Mesenchymal stem cell (in vitro differentiated cells and primary cell): ENCODE results near the gene ALK.

Source experiments
- DNase-seq: peaks from one replicate; pipeline ENCODE4 v3.0.0-alpha.2; 2013
- H2AFZ ChIP-seq: one replicate; pipeline ENCODE4 v1.6.1; 2013; ENCODE audit warnings: low read depth, mild to moderate bottlenecking, control low read depth, inconsistent platforms, low read length, moderate library complexity
- H2AK5ac ChIP-seq: 2 replicates; pipeline ENCODE4 v1.6.1; 2013; ENCODE audit warnings: low read length, moderate library complexity, mild to moderate bottlenecking, inconsistent platforms; ENCODE audit not compliant: severe bottlenecking
- H2BK120ac ChIP-seq: one replicate; pipeline ENCODE4 v1.6.1; 2013; ENCODE audit warnings: low read depth, mild to moderate bottlenecking, inconsistent platforms, low read length, moderate library complexity
- H2BK12ac ChIP-seq, 2 experiments: one replicate each; pipeline ENCODE4 v1.6.1; 2013; ENCODE audit warnings: inconsistent platforms in 2 of 2, low read length in 2 of 2, mild to moderate bottlenecking in 2 of 2, moderate library complexity in 2 of 2, control low read depth in 1 of 2
- H2BK15ac ChIP-seq: one replicate; pipeline ENCODE4 v1.6.1; 2013; ENCODE audit warnings: mild to moderate bottlenecking, low read depth, inconsistent platforms; ENCODE audit not compliant: poor library complexity, severe bottlenecking
- H2BK5ac ChIP-seq: 2 replicates; pipeline ENCODE4 v1.6.1; 2013; ENCODE audit warnings: low read depth, mild to moderate bottlenecking, low read length, control low read depth, inconsistent platforms; ENCODE audit not compliant: poor library complexity, severe bottlenecking
- H3K14ac ChIP-seq, 2 experiments: one replicate each; pipeline ENCODE4 v1.6.1; 2013; ENCODE audit warnings: inconsistent platforms in 2 of 2, low read length in 2 of 2, control low read depth in 1 of 2, mild to moderate bottlenecking in 1 of 2, moderate library complexity in 1 of 2
- H3K18ac ChIP-seq, 2 experiments: one replicate each; pipeline ENCODE4 v1.6.1; 2013; ENCODE audit warnings: inconsistent platforms in 2 of 2, low read length in 2 of 2, control low read depth in 1 of 2, low read depth in 1 of 2, mild to moderate bottlenecking in 1 of 2
- H3K23ac ChIP-seq, 2 experiments: one replicate each; pipeline ENCODE4 v1.6.1; 2013; ENCODE audit warnings: inconsistent platforms in 2 of 2, low read length in 2 of 2, mild to moderate bottlenecking in 2 of 2, moderate library complexity in 2 of 2, control low read depth in 1 of 2
- H3K27ac ChIP-seq: 2 replicates; pipeline ENCODE4 v1.5.1; 2013; ENCODE audit warnings: mild to moderate bottlenecking, moderate library complexity, low read length, control low read depth, inconsistent platforms; ENCODE audit not compliant: poor library complexity, severe bottlenecking
- H3K27me3 ChIP-seq, 2 experiments: 2 replicates each; pipeline versions ENCODE4 v1.6.1 to v1.7.0; 2013; ENCODE audit warnings: low read length in 2 of 2, mild to moderate bottlenecking in 2 of 2, moderate library complexity in 2 of 2, control low read depth in 1 of 2, inconsistent platforms in 1 of 2; ENCODE audit not compliant: control insufficient read depth in 1 of 2, insufficient read depth in 1 of 2
- H3K36me3 ChIP-seq, 2 experiments: 2 replicates each; pipeline versions ENCODE4 v1.6.1 to v1.7.0; 2013; ENCODE audit warnings: low read length in 2 of 2, control low read depth in 1 of 2, inconsistent platforms in 1 of 2, low read depth in 1 of 2, mild to moderate bottlenecking in 1 of 2; ENCODE audit not compliant: insufficient read depth in 2 of 2, control insufficient read depth in 1 of 2
- H3K4ac ChIP-seq, 2 experiments: one replicate each; pipeline ENCODE4 v1.6.1; 2013; ENCODE audit warnings: inconsistent platforms in 2 of 2, low read length in 2 of 2, mild to moderate bottlenecking in 2 of 2, moderate library complexity in 2 of 2, control low read depth in 1 of 2, low read depth in 1 of 2
- H3K4me1 ChIP-seq: 2 replicates; pipeline ENCODE4 v1.6.1; 2013; ENCODE audit warnings: low read depth, low read length, control low read depth; ENCODE audit not compliant: control insufficient read depth, insufficient read depth
- H3K4me2 ChIP-seq: 2 replicates; pipeline ENCODE4 v1.6.1; 2013; ENCODE audit warnings: low read length, mild to moderate bottlenecking, inconsistent platforms; ENCODE audit not compliant: poor library complexity, severe bottlenecking
- H3K4me3 ChIP-seq, 2 experiments: 2 replicates each; pipeline versions ENCODE4 v1.5.1 to v1.7.0; 2013; ENCODE audit warnings: low read length in 2 of 2, mild to moderate bottlenecking in 2 of 2, control low read depth in 1 of 2, low read depth in 1 of 2; ENCODE audit not compliant: insufficient read depth in 1 of 2
- H3K79me1 ChIP-seq: replicated peaks from 2 replicates; pipeline ENCODE4 v1.6.1; 2013; ENCODE audit warnings: mild to moderate bottlenecking, control low read depth, low read length, inconsistent platforms; ENCODE audit not compliant: poor library complexity, severe bottlenecking
- H3K9ac ChIP-seq: 2 replicates; pipeline ENCODE4 v1.7.0; 2013; ENCODE audit warnings: mild to moderate bottlenecking, low read length, moderate library complexity
- H3K9me3 ChIP-seq: 2 replicates; pipeline ENCODE4 v1.7.0; 2013; ENCODE audit warnings: mild to moderate bottlenecking, low read length; ENCODE audit not compliant: control insufficient read depth
- H4K8ac ChIP-seq: one replicate; pipeline ENCODE4 v1.6.1; 2013; ENCODE audit warnings: inconsistent platforms, mild to moderate bottlenecking, low read length, moderate library complexity
- H4K91ac ChIP-seq: one replicate; pipeline ENCODE4 v1.6.1; 2013; ENCODE audit warnings: mild to moderate bottlenecking, low read length, inconsistent platforms
- WGBS: methylation state at CpG from one replicate; pipeline ENCODE4 v1.1.7; 2013; ENCODE audit warnings: mixed read lengths; 5-methylcytosine and 5-hydroxymethylcytosine counted together

Gene ALK

DNA sequence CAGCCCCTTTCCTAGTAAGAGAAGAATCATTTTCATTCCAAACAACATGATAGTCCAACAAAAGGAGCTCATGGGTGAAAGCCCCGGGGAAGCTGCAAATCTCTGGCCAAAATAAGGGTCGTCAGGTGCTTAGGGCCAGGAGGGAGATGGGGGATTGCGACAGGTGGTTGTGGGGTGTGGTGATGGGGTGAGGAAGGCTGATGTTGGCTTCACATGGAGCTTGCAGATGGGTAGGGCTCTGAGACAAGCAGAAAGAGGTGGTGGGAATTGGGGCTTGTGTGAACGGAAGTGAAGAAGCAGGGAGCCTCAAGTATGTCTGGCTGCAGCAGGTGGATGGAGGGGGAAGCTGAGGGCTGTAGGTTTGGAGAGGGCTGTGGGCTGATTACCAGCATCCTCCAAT is 680.0 kb downstream of the ALK start:
- H3K9ac ChIP-seq = no peak overlapping the region
- peaks cover 36 to 60% of the 10 kb centered on the region in 2 experiments for H3K27me3 ChIP-seq
- H3K14ac ChIP-seq = no peak overlapping the region
- H2AFZ ChIP-seq = no peak overlapping the region
- no peaks in the 10 kb centered on the region for H3K79me1 ChIP-seq
- H3K9me3 ChIP-seq = no peaks in the 10 kb centered on the region
- H2BK12ac ChIP-seq = no peak overlapping the region
- WGBS = 92% methylated on average over 4 of the region's 4 CpGs
- DNase-seq = no peak
- H3K4me1 ChIP-seq = peaks cover 2% of the 10 kb centered on the region
- H3K27ac ChIP-seq = no peak overlapping the region
- H4K8ac ChIP-seq = no peak overlapping the region
- no peak overlapping the region for H2BK5ac ChIP-seq
- no peak overlapping the region for H3K4me2 ChIP-seq
- H2BK15ac ChIP-seq = no peak overlapping the region
- H4K91ac ChIP-seq = no peak overlapping the region
- H3K4me3 ChIP-seq = no peak overlapping the region
- no peak overlapping the region for H2BK120ac ChIP-seq
- H3K36me3 ChIP-seq = no peaks in the 10 kb centered on the region
- no peak overlapping the region for H3K4ac ChIP-seq
- H3K23ac ChIP-seq = no peak overlapping the region
- no peak overlapping the region for H3K18ac ChIP-seq
- H2AK5ac ChIP-seq = no peak overlapping the region

DNA sequence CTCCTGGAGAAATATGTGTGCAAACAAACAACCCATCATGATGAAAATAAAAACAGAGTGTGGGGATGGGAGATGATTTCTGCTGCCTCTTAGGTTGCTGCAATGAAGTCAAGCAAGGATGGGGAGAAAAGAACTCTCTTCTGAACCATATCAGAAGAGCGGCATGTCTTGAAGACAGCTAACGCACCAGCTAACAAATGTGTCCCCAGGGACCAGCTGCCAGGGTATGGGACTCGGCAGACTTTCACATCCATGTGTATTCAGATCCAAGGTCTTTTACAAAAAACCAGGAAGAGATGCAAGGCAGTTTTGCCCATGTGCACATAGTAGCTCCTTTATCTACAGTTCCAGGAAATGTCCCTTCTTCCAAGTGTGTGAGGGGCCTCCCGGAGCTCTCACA is 680.8 kb downstream of the ALK start:
- no peaks in the 10 kb centered on the region for H3K79me1 ChIP-seq
- no peak overlapping the region for H2AK5ac ChIP-seq
- H3K36me3 ChIP-seq = no peaks in the 10 kb centered on the region
- peaks cover 2% of the 10 kb centered on the region for H3K4me1 ChIP-seq
- no peak overlapping the region for H3K4me3 ChIP-seq
- no peak overlapping the region for H3K27ac ChIP-seq
- H2BK5ac ChIP-seq = no peak overlapping the region
- H2AFZ ChIP-seq = no peak overlapping the region
- DNase-seq = no peak
- H2BK15ac ChIP-seq = no peak overlapping the region
- no peak overlapping the region for H3K4ac ChIP-seq
- no peak overlapping the region for H3K18ac ChIP-seq
- no peak overlapping the region for H3K23ac ChIP-seq
- H2BK120ac ChIP-seq = no peak overlapping the region
- H4K8ac ChIP-seq = no peak overlapping the region
- peaks cover 41 to 65% of the 10 kb centered on the region in 2 experiments for H3K27me3 ChIP-seq
- H3K9me3 ChIP-seq = no peaks in the 10 kb centered on the region
- no peak overlapping the region for H3K14ac ChIP-seq
- WGBS = 83% methylated on average over 4 of the region's 4 CpGs
- no peak overlapping the region for H3K4me2 ChIP-seq
- H4K91ac ChIP-seq = no peak overlapping the region
- no peak overlapping the region for H3K9ac ChIP-seq
- no peak overlapping the region for H2BK12ac ChIP-seq

DNA sequence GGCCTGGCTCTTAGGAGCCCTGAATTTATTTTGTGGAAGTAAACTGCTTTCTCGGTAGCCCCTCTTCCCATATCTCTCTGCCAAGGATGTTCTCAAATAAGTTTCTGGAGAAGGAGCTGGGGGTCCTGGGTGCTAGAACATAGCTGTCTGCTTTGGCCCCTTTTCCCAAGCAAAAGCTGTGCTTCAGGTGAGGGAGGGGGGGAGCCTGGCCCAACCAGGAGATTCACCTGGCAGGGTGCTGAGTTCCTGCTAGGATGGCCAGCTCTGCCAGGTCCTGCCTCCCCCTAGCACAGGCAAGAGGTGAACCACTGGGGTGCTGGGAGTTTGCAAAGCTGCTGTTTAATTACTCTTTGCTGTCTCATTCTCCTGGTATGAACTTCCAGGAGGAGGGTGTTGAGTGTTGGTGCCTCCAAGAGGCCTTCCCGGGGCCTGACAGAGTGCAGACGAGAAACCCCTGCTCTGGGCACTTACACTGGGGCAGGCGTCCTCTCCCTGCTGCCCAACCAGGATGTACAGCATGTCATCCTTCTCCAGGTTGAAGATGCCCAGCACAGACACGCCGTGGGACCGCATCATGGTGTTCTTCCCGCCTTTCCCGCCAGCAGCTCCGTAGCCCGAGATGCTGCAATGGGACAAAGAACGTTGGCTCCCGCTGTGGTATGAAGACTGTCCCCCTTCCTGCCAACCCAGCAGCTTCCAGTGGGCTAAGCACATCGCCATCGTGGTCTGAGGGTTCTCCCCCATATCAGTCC is 682.0 kb downstream of the ALK start:
- no peak overlapping the region for H2AFZ ChIP-seq
- H2BK120ac ChIP-seq = no peak overlapping the region
- peak overlapping the region in 1 of 2 experiments; percentile 11 for H3K4me3 ChIP-seq
- H3K14ac ChIP-seq = no peak overlapping the region
- H3K79me1 ChIP-seq = no peaks in the 10 kb centered on the region
- H2BK12ac ChIP-seq = no peak overlapping the region
- H3K4ac ChIP-seq = no peak overlapping the region
- H2BK5ac ChIP-seq = no peak overlapping the region
- no peaks in the 10 kb centered on the region for H3K9me3 ChIP-seq
- no peak overlapping the region for H2AK5ac ChIP-seq
- no peak overlapping the region for H4K91ac ChIP-seq
- H3K4me1 ChIP-seq = peaks cover 2% of the 10 kb centered on the region
- no peak overlapping the region for H4K8ac ChIP-seq
- no peak overlapping the region for H3K23ac ChIP-seq
- WGBS = 66% methylated on average over 14 of the region's 15 CpGs
- no peak overlapping the region for H3K4me2 ChIP-seq
- H3K27ac ChIP-seq = no peak overlapping the region
- H2BK15ac ChIP-seq = no peak overlapping the region
- H3K27me3 ChIP-seq = peaks cover 41 to 64% of the 10 kb centered on the region in 2 experiments
- H3K36me3 ChIP-seq = no peaks in the 10 kb centered on the region
- no peak overlapping the region for H3K9ac ChIP-seq
- no peak for DNase-seq
- no peak overlapping the region for H3K18ac ChIP-seq

DNA sequence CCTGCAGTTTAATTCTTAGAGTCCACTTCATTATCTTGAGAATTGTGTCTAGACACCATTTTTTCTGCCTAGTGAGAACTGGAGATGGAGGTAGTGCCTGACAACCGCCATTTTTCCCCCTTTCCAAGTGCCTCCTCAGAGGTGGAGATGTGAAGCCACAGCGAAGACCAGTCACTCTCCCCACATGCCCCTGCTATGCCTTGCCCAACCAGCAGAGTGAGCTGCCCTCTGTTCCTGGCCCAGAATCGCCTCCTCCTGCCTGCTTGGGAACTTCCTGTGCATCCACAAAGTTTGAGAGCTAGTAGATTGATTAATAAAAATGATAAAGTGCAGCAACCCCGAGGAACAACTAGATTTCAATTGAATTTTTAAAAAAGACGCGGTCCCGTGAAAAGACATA is 682.9 kb downstream of the ALK start:
- no peak overlapping the region for H3K4ac ChIP-seq
- no peak overlapping the region for H4K8ac ChIP-seq
- H3K18ac ChIP-seq = no peak overlapping the region

More for the DNA sequence above, 682.9 kb downstream of the ALK start:
- 64% methylated on average over 4 of the region's 7 CpGs for WGBS
- no peak overlapping the region for H2BK120ac ChIP-seq
- H2AFZ ChIP-seq = no peak overlapping the region
- no peak overlapping the region for H2BK5ac ChIP-seq
- H3K79me1 ChIP-seq = no peaks in the 10 kb centered on the region
- H3K9ac ChIP-seq = no peak overlapping the region
- H3K27me3 ChIP-seq = peaks cover 45 to 63% of the 10 kb centered on the region in 2 experiments
- H3K23ac ChIP-seq = no peak overlapping the region
- H3K4me1 ChIP-seq = peaks cover 2% of the 10 kb centered on the region
- no peaks in the 10 kb centered on the region for H3K9me3 ChIP-seq
- no peak overlapping the region for H2BK12ac ChIP-seq
- no peak overlapping the region for H4K91ac ChIP-seq
- no peak overlapping the region for H2BK15ac ChIP-seq
- H3K4me2 ChIP-seq = no peak overlapping the region
- no peak overlapping the region for H3K27ac ChIP-seq
- H3K36me3 ChIP-seq = no peaks in the 10 kb centered on the region
- H2AK5ac ChIP-seq = no peak overlapping the region
- no peak overlapping the region for H3K4me3 ChIP-seq
- DNase-seq = peak; percentile 15
- no peak overlapping the region for H3K14ac ChIP-seq
